ENCODE measurements around the gene FAM184A.
"Not testable (repeated sequence)": the region's sequence is repeated elsewhere in the genome, so short reads cannot be mapped to it uniquely, and the experiment has no call there.

DNA sequence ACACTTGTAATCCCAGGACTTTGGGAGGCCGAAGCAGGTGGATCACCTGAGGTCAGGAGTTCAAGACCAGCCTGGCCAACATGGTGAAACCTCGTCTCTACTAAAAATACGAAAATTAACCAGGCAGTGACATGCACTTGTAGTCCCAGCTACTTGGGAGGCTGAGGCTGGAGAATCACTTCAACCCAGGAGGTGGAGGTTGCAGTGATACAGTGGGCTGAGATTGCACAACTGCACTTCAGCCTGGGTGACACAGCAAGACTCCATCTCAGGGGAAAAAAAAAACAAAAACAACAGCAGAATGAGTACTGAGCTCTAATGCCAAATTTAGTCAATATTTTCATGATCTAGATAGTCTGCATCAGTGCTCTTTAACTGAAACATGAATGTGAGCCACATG lies 81.0 kb downstream of the FAM184A start:
- TF ChIP-seq, protein P1, sequence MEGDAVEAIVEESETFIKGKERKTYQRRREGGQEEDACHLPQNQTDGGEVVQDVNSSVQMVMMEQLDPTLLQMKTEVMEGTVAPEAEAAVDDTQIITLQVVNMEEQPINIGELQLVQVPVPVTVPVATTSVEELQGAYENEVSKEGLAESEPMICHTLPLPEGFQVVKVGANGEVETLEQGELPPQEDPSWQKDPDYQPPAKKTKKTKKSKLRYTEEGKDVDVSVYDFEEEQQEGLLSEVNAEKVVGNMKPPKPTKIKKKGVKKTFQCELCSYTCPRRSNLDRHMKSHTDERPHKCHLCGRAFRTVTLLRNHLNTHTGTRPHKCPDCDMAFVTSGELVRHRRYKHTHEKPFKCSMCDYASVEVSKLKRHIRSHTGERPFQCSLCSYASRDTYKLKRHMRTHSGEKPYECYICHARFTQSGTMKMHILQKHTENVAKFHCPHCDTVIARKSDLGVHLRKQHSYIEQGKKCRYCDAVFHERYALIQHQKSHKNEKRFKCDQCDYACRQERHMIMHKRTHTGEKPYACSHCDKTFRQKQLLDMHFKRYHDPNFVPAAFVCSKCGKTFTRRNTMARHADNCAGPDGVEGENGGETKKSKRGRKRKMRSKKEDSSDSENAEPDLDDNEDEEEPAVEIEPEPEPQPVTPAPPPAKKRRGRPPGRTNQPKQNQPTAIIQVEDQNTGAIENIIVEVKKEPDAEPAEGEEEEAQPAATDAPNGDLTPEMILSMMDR (IDR thresholded peaks at IDR 0.05) = not testable (repeated sequence)
- not testable (repeated sequence) for TF ChIP-seq POLR2A (IDR thresholded peaks at IDR 0.05)
